ENCODE measurements around the gene MOG. TPM values are rescaled to one million over a fixed set of nuclear protein-coding genes. Genes with fewer than 3 reads are reported as not detected.
"Not testable (repeated sequence)": the region's sequence is repeated elsewhere in the genome, so short reads cannot be mapped to it uniquely, and the experiment has no call there.

The MOG gene
- total RNA-seq, 1 donor from 2014 or later, result not detected

DNA sequence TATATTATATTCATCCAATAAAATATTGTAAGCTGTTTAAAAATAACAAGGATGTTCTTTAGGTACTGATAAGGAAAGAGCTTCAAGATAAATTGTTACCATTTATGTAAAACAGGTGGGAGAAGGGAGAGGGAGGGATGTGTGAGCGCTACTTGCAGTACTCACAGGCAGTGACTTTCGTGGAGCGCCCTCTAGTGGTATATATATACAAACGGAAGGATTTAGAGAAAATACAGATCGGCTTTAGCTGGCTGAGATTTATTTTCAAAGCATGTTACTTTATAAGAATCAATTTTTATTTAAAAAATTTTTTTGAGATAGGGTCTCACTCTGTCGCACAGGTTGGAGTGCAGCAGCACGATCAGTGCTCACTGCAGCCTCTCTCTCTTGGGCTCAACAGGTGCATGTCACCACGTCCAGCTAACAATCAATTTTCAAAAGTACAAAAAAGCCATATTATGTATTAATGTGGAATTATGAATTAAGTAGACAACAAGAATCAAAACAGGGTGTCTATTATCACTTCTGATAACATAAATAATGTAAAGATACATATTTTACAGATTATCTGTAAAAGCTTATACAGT, 3.3 kb upstream of the MOG start:
- DNase-seq (ENCODE audit: low spot score, unreplicated experiment), result no peak
- Mint-ChIP-seq H3K9me3 (ENCODE audit: low read depth) (no peaks in the 10 kb centered on the region), H3K4me1 (ENCODE audit: low read depth) (peaks cover 9% of the 10 kb centered on the region), H3K4me3 (ENCODE audit: low read depth) (no peak overlapping the region), H3K27ac (no peak overlapping the region), H3K27me3 (peaks cover 3% of the 10 kb centered on the region), H3K36me3 (ENCODE audit: insufficient read depth) (no peaks in the 10 kb centered on the region)
- TF ChIP-seq, protein P1, sequence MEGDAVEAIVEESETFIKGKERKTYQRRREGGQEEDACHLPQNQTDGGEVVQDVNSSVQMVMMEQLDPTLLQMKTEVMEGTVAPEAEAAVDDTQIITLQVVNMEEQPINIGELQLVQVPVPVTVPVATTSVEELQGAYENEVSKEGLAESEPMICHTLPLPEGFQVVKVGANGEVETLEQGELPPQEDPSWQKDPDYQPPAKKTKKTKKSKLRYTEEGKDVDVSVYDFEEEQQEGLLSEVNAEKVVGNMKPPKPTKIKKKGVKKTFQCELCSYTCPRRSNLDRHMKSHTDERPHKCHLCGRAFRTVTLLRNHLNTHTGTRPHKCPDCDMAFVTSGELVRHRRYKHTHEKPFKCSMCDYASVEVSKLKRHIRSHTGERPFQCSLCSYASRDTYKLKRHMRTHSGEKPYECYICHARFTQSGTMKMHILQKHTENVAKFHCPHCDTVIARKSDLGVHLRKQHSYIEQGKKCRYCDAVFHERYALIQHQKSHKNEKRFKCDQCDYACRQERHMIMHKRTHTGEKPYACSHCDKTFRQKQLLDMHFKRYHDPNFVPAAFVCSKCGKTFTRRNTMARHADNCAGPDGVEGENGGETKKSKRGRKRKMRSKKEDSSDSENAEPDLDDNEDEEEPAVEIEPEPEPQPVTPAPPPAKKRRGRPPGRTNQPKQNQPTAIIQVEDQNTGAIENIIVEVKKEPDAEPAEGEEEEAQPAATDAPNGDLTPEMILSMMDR (IDR thresholded peaks at IDR 0.05; ENCODE audit: unreplicated experiment), result peak; percentile 81

DNA sequence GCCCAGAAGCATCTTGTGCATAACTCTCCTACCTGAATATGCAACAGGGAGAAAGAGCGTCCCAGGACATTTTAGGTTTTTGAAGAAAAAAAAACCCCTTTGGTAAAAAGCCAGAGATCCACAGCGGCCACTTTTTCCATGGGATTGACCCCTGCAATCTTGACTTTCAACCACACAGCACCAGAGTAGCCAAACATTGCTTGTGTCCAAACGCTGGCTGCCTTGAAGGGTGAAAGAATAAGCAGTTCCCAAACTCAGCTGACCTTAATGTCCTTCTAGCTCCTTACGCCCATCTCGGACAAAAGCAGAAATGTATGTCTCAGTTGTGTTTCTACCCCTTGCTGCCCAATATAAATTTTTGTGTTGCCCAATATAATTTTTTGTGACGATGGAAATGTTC, 1.2 kb upstream of the MOG start:
- H3K36me3 Mint-ChIP-seq (ENCODE audit: insufficient read depth), result no peaks in the 10 kb centered on the region
- H3K4me1 Mint-ChIP-seq (ENCODE audit: low read depth), result peaks cover 4% of the 10 kb centered on the region
- TF ChIP-seq, protein P1 (IDR thresholded peaks at IDR 0.05; ENCODE audit: unreplicated experiment), result no peak
- H3K27me3 Mint-ChIP-seq, result peaks cover 3% of the 10 kb centered on the region
- no peak overlapping the region for H3K4me3 Mint-ChIP-seq (ENCODE audit: low read depth)
- no peak for DNase-seq (ENCODE audit: low spot score, unreplicated experiment)
- no peak overlapping the region for H3K27ac Mint-ChIP-seq
- H3K9me3 Mint-ChIP-seq (ENCODE audit: low read depth), result no peaks in the 10 kb centered on the region

DNA sequence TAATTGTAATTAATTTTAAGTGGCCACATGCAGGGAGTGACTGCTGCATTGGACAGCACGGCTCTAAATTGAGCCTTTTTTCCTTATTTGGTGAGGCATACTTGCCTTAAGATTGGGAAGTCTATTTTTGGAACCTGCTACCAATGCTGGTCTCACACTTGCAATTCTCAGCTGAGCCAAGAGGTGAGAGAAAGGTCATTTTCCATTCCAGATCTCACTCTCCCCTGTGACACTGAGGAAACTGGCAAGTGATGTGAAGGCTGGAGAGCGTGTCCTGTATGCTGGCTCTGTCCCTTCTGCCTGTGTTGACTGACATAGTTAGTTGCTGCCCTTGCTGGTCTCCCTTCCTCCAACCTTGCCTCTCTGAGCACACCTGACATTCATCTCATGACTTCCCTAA, 735 bp upstream of the MOG start:
- H3K36me3 Mint-ChIP-seq (ENCODE audit: insufficient read depth), result no peaks in the 10 kb centered on the region
- peaks cover 4% of the 10 kb centered on the region for H3K4me1 Mint-ChIP-seq (ENCODE audit: low read depth)
- DNase-seq (ENCODE audit: low spot score, unreplicated experiment), result no peak
- TF ChIP-seq, protein P1 (IDR thresholded peaks at IDR 0.05; ENCODE audit: unreplicated experiment), result no peak
- no peaks in the 10 kb centered on the region for H3K9me3 Mint-ChIP-seq (ENCODE audit: low read depth)
- no peak overlapping the region for H3K4me3 Mint-ChIP-seq (ENCODE audit: low read depth)
- no peak overlapping the region for H3K27ac Mint-ChIP-seq
- H3K27me3 Mint-ChIP-seq, result peaks cover 3% of the 10 kb centered on the region

DNA sequence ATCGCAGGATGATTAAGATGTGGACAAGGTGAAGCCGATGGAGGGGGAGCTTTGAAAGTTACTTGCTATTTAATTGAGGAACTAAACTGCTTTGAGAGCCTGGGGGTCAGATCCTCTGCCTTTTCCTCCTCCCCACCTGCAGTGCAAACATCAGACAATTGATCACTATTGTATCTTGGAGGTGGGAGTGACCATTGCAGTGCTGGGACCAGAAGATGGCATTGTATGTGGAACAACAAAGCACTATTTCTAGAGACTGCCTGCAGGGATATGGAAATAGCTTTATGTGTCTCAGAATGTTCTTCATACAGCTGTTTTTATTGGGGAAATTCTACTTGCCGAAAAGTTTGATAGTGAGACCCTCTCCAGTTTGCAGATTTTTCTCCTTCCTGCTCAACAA, 4.2 kb downstream of the MOG start:
- no peaks in the 10 kb centered on the region for H3K9me3 Mint-ChIP-seq (ENCODE audit: low read depth)
- H3K4me1 Mint-ChIP-seq (ENCODE audit: low read depth), result peaks cover 11% of the 10 kb centered on the region
- no peaks in the 10 kb centered on the region for H3K36me3 Mint-ChIP-seq (ENCODE audit: insufficient read depth)
- TF ChIP-seq, protein P1 (IDR thresholded peaks at IDR 0.05; ENCODE audit: unreplicated experiment), result no peak
- no peak overlapping the region for H3K4me3 Mint-ChIP-seq (ENCODE audit: low read depth)
- no peak for DNase-seq (ENCODE audit: low spot score, unreplicated experiment)
- H3K27ac Mint-ChIP-seq, result no peak overlapping the region
- H3K27me3 Mint-ChIP-seq, result no peaks in the 10 kb centered on the region

DNA sequence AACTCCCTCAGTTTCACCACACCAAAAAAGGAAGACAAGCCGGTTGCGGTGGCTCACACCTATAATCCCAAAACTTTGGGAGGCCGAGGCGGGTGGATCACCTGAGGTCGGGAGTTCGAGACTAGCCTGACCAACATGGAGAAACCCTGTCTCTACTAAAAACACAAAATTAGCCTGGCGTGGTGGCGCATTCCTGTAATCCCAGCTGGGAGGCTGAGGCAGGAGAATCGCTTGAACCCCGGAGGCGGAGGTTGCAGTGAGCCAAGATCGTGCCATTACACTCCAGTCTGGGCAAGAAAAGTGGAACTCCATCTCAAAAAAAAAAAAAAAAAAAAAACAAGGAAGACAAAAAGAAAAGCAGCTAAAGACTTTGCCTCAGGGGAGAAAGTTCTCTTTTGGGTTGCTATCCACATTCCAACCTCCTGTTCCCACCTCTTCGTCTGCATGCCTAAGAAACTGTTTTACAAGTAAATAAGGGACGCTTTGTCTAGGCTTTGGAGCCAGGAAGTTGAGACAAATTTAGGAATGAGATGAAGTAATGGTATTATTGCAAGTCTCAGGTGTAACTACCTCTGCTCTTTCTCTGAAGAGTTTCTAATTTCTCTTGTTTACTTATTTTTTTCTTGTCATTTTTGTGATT, 4.7 kb downstream of the MOG start:
- H3K27ac Mint-ChIP-seq, result not testable (repeated sequence)

More for the DNA sequence above, 4.7 kb downstream of the MOG start:
- H3K4me1 Mint-ChIP-seq (ENCODE audit: low read depth); H3K4me3 Mint-ChIP-seq (ENCODE audit: low read depth); H3K9me3 Mint-ChIP-seq (ENCODE audit: low read depth); H3K36me3 Mint-ChIP-seq (ENCODE audit: insufficient read depth); DNase-seq (ENCODE audit: low spot score, unreplicated experiment); H3K27me3 Mint-ChIP-seq: not testable (repeated sequence)

Data from progenitor cell of endocrine pancreas (in vitro differentiated cells).